Neural progenitor cell (in vitro differentiated cells): ENCODE measurements around the gene NFIA. TPM values are rescaled to one million over a fixed set of nuclear protein-coding genes. Genes with fewer than 3 reads are reported as not detected.

ENCODE experiments used
- DNase-seq: peaks from one replicate; pipeline ENCODE4 v3.0.0-alpha.2; 2016; ENCODE audit warnings: low spot score
- H2AFZ ChIP-seq: fragments of 200-600 bp; sonication (generic); replicated peaks from 2 replicates; pipeline ENCODE4 v1.6.1; 2016; ENCODE audit warnings: antibody characterized with exemption
- H3F3A ChIP-seq: fragments of 200-600 bp; sonication (generic); 2 replicates; pipeline ENCODE4 v1.6.1; 2016; ENCODE audit warnings: antibody characterized with exemption, low read depth
- H3K27ac ChIP-seq: fragments of 200-600 bp; sonication (generic); 2 replicates; pipeline ENCODE4 v1.5.1; 2016; ENCODE audit warnings: mild to moderate bottlenecking
- H3K27me3 ChIP-seq: fragments of 200-600 bp; sonication (generic); 2 replicates; pipeline ENCODE4 v1.6.1; 2016; ENCODE audit warnings: mild to moderate bottlenecking, moderate library complexity
- H3K36me3 ChIP-seq: fragments of 200-600 bp; sonication (generic); 2 replicates; pipeline ENCODE4 v1.5.1; 2016
- H3K4me1 ChIP-seq: fragments of 200-600 bp; sonication (generic); 2 replicates; pipeline ENCODE4 v1.6.1; 2016; ENCODE audit warnings: mixed run types
- H3K4me2 ChIP-seq: fragments of 200-600 bp; sonication (generic); 2 replicates; pipeline ENCODE4 v1.6.1; 2016
- H3K4me3 ChIP-seq: fragments of 200-600 bp; sonication (generic); 2 replicates; pipeline ENCODE4 v1.5.1; 2016
- H3K79me2 ChIP-seq: fragments of 200-600 bp; sonication (generic); 2 replicates; pipeline ENCODE4 v1.6.1; 2016; ENCODE audit warnings: low read depth
- H3K9ac ChIP-seq: fragments of 200-600 bp; sonication (generic); 2 replicates; pipeline ENCODE4 v1.6.1; 2016
- H3K9me3 ChIP-seq: fragments of 200-600 bp; sonication (generic); 2 replicates; pipeline ENCODE4 v1.5.1; 2016; ENCODE audit warnings: low read depth
- H4K20me1 ChIP-seq: fragments of 200-600 bp; sonication (generic); 2 replicates; pipeline ENCODE4 v1.6.1; 2016; ENCODE audit warnings: low read depth
- H3K27ac Mint-ChIP-seq: 3 replicates; pipeline ENCODE4 v1.8.0; 2021; ENCODE audit warnings: mixed read lengths
- H3K27me3 Mint-ChIP-seq: 2 replicates; pipeline ENCODE4 v1.8.0; 2022; ENCODE audit warnings: low read depth, mild to moderate bottlenecking, inconsistent platforms, moderate library complexity, mixed read lengths; ENCODE audit not compliant: insufficient read depth
- H3K36me3 Mint-ChIP-seq: 3 replicates; pipeline ENCODE4 v1.8.0; 2021; ENCODE audit warnings: mixed read lengths
- H3K4me1 Mint-ChIP-seq: 3 replicates; pipeline ENCODE4 v1.8.0; 2021; ENCODE audit warnings: mixed read lengths
- H3K4me3 Mint-ChIP-seq: 3 replicates; pipeline ENCODE4 v1.8.0; 2021; ENCODE audit warnings: mild to moderate bottlenecking, moderate library complexity, mixed read lengths
- H3K9me3 Mint-ChIP-seq: 3 replicates; pipeline ENCODE4 v1.8.0; 2020; ENCODE audit warnings: mixed read lengths
- EZH2 ChIP-seq: fragments of 200-600 bp; sonication (generic); IDR thresholded peaks from 2 replicates; pipeline ENCODE4 v1.6.1; 2017; ENCODE audit warnings: antibody characterized with exemption, mild to moderate bottlenecking, moderate library complexity
- EZH2phosphoT487 ChIP-seq: fragments of 200-600 bp; sonication (generic); IDR thresholded peaks from 2 replicates; pipeline ENCODE4 v1.6.1; 2017; ENCODE audit warnings: antibody characterized with exemption
- total RNA-seq: library from RNA; depleted of rRNA; stranded (reverse); fragments of >200 nt; gene quantifications from 2 replicates; pipeline ENCODE4 v1.2.3, GENCODE V29; 2015; ENCODE audit warnings: low replicate concordance
- TF ChIP-seq, protein P1 (sequence below): fragments of 200-600 bp; sonication (generic); IDR thresholded peaks from 2 replicates; pipeline ENCODE4 v1.5.1; 2017; ENCODE audit warnings: antibody characterized with exemption, mild to moderate bottlenecking

Gene NFIA
- total RNA-seq, 1 donor from 2014 or later: 5.3 TPM

DNA sequence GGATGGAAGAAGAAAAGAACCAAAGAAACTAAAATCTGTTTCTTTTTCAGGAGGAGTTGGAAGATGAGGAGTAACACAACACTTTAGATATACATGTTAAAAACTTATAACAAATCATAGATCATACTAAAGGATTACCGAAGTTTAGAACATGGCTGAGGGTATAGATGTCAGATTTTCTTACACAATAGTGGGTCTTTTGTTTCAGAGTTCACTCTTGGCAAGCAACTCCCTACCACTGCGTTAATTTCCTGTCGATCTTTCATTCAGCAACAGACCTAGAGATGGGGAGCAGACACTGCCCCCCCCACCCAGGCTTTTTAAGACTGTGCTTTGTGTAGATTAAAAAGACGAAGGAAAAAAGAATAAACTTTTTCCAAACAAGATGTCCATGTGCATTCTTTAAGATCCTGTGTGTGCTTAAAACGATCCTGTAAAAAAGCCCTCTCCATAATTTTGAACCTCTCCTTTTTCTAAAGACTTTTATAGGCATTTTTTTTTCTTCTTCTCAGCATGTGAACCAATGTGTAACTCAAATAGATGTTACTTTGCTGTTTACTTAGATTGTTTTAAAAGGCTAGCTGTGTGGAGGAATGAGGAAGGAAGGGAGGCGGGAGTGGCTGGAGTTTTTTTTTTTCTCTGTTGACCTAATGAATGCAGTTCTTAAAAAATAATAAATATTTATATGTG, 50.4 kb downstream of the NFIA start:
- H2AFZ ChIP-seq: no peak overlapping the region
- no peak overlapping the region for H3K4me3 ChIP-seq
- no peak overlapping the region for H3K9ac ChIP-seq
- H3K79me2 ChIP-seq: no peaks in the 10 kb centered on the region
- H3K4me3 Mint-ChIP-seq: no peak overlapping the region
- no peaks in the 10 kb centered on the region for H4K20me1 ChIP-seq
- H3K4me2 ChIP-seq: peak overlapping the region; percentile 50
- H3K27me3 Mint-ChIP-seq: peaks cover 2% of the 10 kb centered on the region
- peaks cover 16% of the 10 kb centered on the region for H3K4me1 ChIP-seq
- TF ChIP-seq EZH2phosphoT487 (no peak), EZH2 (no peak)
- TF ChIP-seq, protein P1, sequence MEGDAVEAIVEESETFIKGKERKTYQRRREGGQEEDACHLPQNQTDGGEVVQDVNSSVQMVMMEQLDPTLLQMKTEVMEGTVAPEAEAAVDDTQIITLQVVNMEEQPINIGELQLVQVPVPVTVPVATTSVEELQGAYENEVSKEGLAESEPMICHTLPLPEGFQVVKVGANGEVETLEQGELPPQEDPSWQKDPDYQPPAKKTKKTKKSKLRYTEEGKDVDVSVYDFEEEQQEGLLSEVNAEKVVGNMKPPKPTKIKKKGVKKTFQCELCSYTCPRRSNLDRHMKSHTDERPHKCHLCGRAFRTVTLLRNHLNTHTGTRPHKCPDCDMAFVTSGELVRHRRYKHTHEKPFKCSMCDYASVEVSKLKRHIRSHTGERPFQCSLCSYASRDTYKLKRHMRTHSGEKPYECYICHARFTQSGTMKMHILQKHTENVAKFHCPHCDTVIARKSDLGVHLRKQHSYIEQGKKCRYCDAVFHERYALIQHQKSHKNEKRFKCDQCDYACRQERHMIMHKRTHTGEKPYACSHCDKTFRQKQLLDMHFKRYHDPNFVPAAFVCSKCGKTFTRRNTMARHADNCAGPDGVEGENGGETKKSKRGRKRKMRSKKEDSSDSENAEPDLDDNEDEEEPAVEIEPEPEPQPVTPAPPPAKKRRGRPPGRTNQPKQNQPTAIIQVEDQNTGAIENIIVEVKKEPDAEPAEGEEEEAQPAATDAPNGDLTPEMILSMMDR: no peak
- H3K27ac ChIP-seq: peak overlapping the region; percentile 7
- H3K4me1 Mint-ChIP-seq: peaks cover 22% of the 10 kb centered on the region
- H3K36me3 ChIP-seq: no peaks in the 10 kb centered on the region
- no peaks in the 10 kb centered on the region for H3K9me3 ChIP-seq
- peak; percentile 47 for DNase-seq
- H3K9me3 Mint-ChIP-seq: no peaks in the 10 kb centered on the region
- H3F3A ChIP-seq: peaks cover 6% of the 10 kb centered on the region
- H3K27me3 ChIP-seq: no peaks in the 10 kb centered on the region
- H3K36me3 Mint-ChIP-seq: peaks cover 2% of the 10 kb centered on the region
- H3K27ac Mint-ChIP-seq: peak overlapping the region; percentile 0

DNA sequence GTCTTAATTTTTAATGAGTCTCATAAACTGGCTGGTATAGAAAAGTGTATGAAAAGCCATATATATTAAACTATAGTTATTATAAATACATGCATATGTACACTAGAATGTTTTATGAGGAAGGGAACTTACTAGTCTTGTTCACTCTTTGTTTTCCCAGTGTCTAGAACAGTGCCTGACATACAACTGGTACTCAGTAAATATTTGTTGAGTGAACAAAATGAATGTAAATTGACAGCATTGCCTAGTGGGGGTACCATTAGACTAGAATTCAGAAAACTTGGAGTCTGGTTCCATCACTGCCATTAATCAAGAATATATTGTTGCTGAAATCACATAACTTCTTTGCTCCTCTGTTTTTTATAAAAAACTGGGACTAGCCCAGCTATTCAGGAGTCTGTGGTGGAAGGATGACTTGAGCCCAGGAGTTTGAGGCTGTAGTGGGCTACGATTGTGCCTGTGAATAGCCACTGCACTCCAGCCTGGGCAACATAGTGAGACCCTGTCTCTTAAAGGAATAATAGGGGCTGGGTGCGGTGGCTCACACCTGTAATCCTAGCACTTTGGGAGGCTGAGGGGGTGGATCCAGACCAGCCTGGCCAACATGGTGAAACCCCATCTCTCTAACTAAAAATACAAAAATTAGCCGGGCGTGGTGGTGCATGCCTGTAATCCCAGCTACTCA, 51.1 kb downstream of the NFIA start:
- no peak overlapping the region for H3K4me3 ChIP-seq
- no peaks in the 10 kb centered on the region for H3K27me3 ChIP-seq
- no peak overlapping the region for H3K9ac ChIP-seq
- Mint-ChIP-seq H3K4me1 (peaks cover 22% of the 10 kb centered on the region), H3K36me3 (peaks cover 1% of the 10 kb centered on the region), H3K4me3 (no peak overlapping the region), H3K27me3 (peaks cover 2% of the 10 kb centered on the region), H3K9me3 (no peaks in the 10 kb centered on the region), H3K27ac (no peak overlapping the region)
- peak overlapping the region; percentile 7 for H3K27ac ChIP-seq
- no peak for DNase-seq
- no peaks in the 10 kb centered on the region for H3K9me3 ChIP-seq
- no peak for TF ChIP-seq EZH2phosphoT487
- no peak for TF ChIP-seq EZH2
- TF ChIP-seq, protein P1: no peak
- no peaks in the 10 kb centered on the region for H3K79me2 ChIP-seq
- peaks cover 16% of the 10 kb centered on the region for H3K4me1 ChIP-seq
- H2AFZ ChIP-seq: no peak overlapping the region
- no peaks in the 10 kb centered on the region for H4K20me1 ChIP-seq
- no peaks in the 10 kb centered on the region for H3K36me3 ChIP-seq
- peaks cover 6% of the 10 kb centered on the region for H3F3A ChIP-seq
- H3K4me2 ChIP-seq: no peak overlapping the region

DNA sequence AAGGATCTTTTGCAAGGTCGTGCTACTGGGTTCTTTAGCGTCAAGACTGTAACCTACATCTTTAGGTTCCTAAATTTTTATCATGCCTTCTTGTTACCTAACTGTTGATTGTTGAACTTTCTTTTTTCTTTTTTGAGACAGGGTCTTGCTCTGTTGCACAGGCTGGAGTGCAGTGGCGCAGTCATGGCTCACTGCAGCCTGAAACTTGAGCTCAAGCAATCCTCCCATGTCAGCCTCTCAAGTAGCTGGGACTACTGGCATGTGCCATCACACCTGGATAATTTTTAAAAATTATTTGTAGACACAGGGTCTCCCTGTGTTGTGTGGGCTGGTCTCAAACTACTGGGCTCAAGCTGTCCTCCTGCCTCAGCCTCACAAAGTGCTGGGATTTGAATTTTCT, 52.9 kb downstream of the NFIA start:
- H3K4me3 Mint-ChIP-seq: no peak overlapping the region
- peaks cover 25% of the 10 kb centered on the region for H3K4me1 ChIP-seq
- H3K79me2 ChIP-seq: no peaks in the 10 kb centered on the region
- no peak overlapping the region for H3K4me3 ChIP-seq
- no peak for DNase-seq
- H3K27me3 Mint-ChIP-seq: peaks cover 2% of the 10 kb centered on the region
- no peak overlapping the region for H3K4me2 ChIP-seq
- H3K27ac ChIP-seq: no peak overlapping the region
- H3K9me3 Mint-ChIP-seq: no peaks in the 10 kb centered on the region
- no peak overlapping the region for H2AFZ ChIP-seq
- no peaks in the 10 kb centered on the region for H3K27me3 ChIP-seq
- H3K36me3 ChIP-seq: no peaks in the 10 kb centered on the region
- no peak overlapping the region for H3K27ac Mint-ChIP-seq
- H3K9ac ChIP-seq: no peak overlapping the region
- H4K20me1 ChIP-seq: no peaks in the 10 kb centered on the region
- peaks cover 30% of the 10 kb centered on the region for H3K4me1 Mint-ChIP-seq
- TF ChIP-seq EZH2 (no peak), EZH2phosphoT487 (no peak)
- TF ChIP-seq, protein P1: no peak
- peaks cover 6% of the 10 kb centered on the region for H3F3A ChIP-seq
- peaks cover 1% of the 10 kb centered on the region for H3K36me3 Mint-ChIP-seq
- H3K9me3 ChIP-seq: no peaks in the 10 kb centered on the region
